ENCODE results near the gene ZGLP1. TPM values are rescaled to one million over a fixed set of nuclear protein-coding genes. Genes with fewer than 3 reads are reported as not detected.

The ZGLP1 gene
- total RNA-seq (2022; extraction: Qiagen RNA extraction; ENCODE audit: low read depth) = 1.1 to 2.2 TPM (median 1.9 TPM) in 5 replicates

GRCh38 chr19:10309423-10309822 is at the start of gene ZGLP1:
Gene ZGLP1 (minus strand): TSS chr19:10309815.

GRCh38 chr19:10339380-10339960 is 29.9 kb upstream of the ZGLP1 start, which contains the start of gene ICAM3:
Gene ICAM3 (minus strand): TSS chr19:10339624. CDS start chr19:10339614, 10 bp downstream.

GRCh38 chr19:10332965-10333757 is 23.5 kb upstream of the ZGLP1 start, which contains the start of gene RAVER1:
Gene RAVER1 (minus strand): TSS chr19:10333529. CDS start chr19:10333507, 22 bp downstream.

GRCh38 chr19:10315335-10316214 is 6.0 kb upstream of the ZGLP1 start, which contains the start of gene FDX2:
Gene FDX2 (minus strand): TSS chr19:10316015. CDS start chr19:10315996, 19 bp downstream.

GRCh38 chr19:10289836-10290356 is 19.7 kb downstream of the ZGLP1 start, which contains the start of gene ICAM5:
Gene ICAM5 (plus strand): TSS chr19:10289952. CDS start chr19:10290044, 92 bp downstream.

GRCh38 chr19:10286803-10287737 is 22.5 kb downstream of the ZGLP1 start, which contains the start of gene ICAM4:
Gene ICAM4 (plus strand): TSS chr19:10286955. CDS start chr19:10287013, 58 bp downstream.

GRCh38 chr19:10270616-10271394 is 38.8 kb downstream of the ZGLP1 start, which contains the start of gene ICAM1:
Gene ICAM1 (plus strand): TSS chr19:10271120. CDS start chr19:10271160, 40 bp downstream.

Other genes starting within 250 kb of the ZGLP1 start
- 6.4 to 8.6 TPM (median 7.5 TPM) in 5 replicates for gene SHFL, start 223.5 kb downstream of the ZGLP1 start, total RNA-seq (2022; extraction: Qiagen RNA extraction; ENCODE audit: low read depth)
- 0.06 to 0.23 TPM (median 0.09 TPM) in 3 of 5 replicates, not detected in the others for gene ANGPTL6, start 207.1 kb downstream of the ZGLP1 start, total RNA-seq (2022; extraction: Qiagen RNA extraction; ENCODE audit: low read depth)
- 42.9 to 59.9 TPM (median 49.7 TPM) in 5 replicates for gene PPAN, start 203.5 kb downstream of the ZGLP1 start, total RNA-seq (2022; extraction: Qiagen RNA extraction; ENCODE audit: low read depth)
- gene P2RY11, start 198.1 kb downstream of the ZGLP1 start, total RNA-seq (2022; extraction: Qiagen RNA extraction; ENCODE audit: low read depth) = 5.2 to 10.9 TPM (median 7.6 TPM) in 5 replicates
- gene EIF3G, start 189.9 kb downstream of the ZGLP1 start, total RNA-seq (2022; extraction: Qiagen RNA extraction; ENCODE audit: low read depth) = 151 to 181 TPM (median 159 TPM) in 5 replicates
- gene DNMT1, start 114.9 kb downstream of the ZGLP1 start, total RNA-seq (2022; extraction: Qiagen RNA extraction; ENCODE audit: low read depth) = 52.7 to 62.9 TPM (median 60.8 TPM) in 5 replicates
- gene S1PR2, start 78.5 kb downstream of the ZGLP1 start, total RNA-seq (2022; extraction: Qiagen RNA extraction; ENCODE audit: low read depth) = 0.73 to 1.1 TPM (median 0.81 TPM) in 5 replicates
- 58.5 to 83.8 TPM (median 72.0 TPM) in 5 replicates for gene MRPL4, start 57.6 kb downstream of the ZGLP1 start, total RNA-seq (2022; extraction: Qiagen RNA extraction; ENCODE audit: low read depth)
- gene ICAM1, start 38.7 kb downstream of the ZGLP1 start, total RNA-seq (2022; extraction: Qiagen RNA extraction; ENCODE audit: low read depth) = 3.4 to 5.5 TPM (median 4.2 TPM) in 5 replicates
- 0.09 TPM in 1 of 5 replicates, not detected in the others for gene ICAM4, start 22.9 kb downstream of the ZGLP1 start, total RNA-seq (2022; extraction: Qiagen RNA extraction; ENCODE audit: low read depth)
- gene ICAM5, start 19.9 kb downstream of the ZGLP1 start, total RNA-seq (2022; extraction: Qiagen RNA extraction; ENCODE audit: low read depth) = 0.34 to 1.1 TPM (median 0.61 TPM) in 5 replicates
- 22.7 to 31.5 TPM (median 31.3 TPM) in 5 replicates for gene FDX2, start 6.2 kb upstream of the ZGLP1 start, total RNA-seq (2022; extraction: Qiagen RNA extraction; ENCODE audit: low read depth)
- gene RAVER1, start 23.7 kb upstream of the ZGLP1 start, total RNA-seq (2022; extraction: Qiagen RNA extraction; ENCODE audit: low read depth) = 20.8 to 29.6 TPM (median 28.0 TPM) in 5 replicates
- gene ICAM3, start 29.8 kb upstream of the ZGLP1 start, total RNA-seq (2022; extraction: Qiagen RNA extraction; ENCODE audit: low read depth) = 6.4 to 10.8 TPM (median 8.0 TPM) in 5 replicates
- gene TYK2, start 70.8 kb upstream of the ZGLP1 start, total RNA-seq (2022; extraction: Qiagen RNA extraction; ENCODE audit: low read depth) = 30.3 to 45.0 TPM (median 41.7 TPM) in 5 replicates
- gene CDC37, start 93.7 kb upstream of the ZGLP1 start, total RNA-seq (2022; extraction: Qiagen RNA extraction; ENCODE audit: low read depth) = 166 to 192 TPM (median 181 TPM) in 5 replicates
- 3.7 to 5.1 TPM (median 4.4 TPM) in 5 replicates for gene PDE4A, start 110.7 kb upstream of the ZGLP1 start, total RNA-seq (2022; extraction: Qiagen RNA extraction; ENCODE audit: low read depth)
- 46.6 to 65.5 TPM (median 53.7 TPM) in 5 replicates for gene KEAP1, start 193.5 kb upstream of the ZGLP1 start, total RNA-seq (2022; extraction: Qiagen RNA extraction; ENCODE audit: low read depth)
- 1.2 to 2.2 TPM (median 1.9 TPM) in 5 replicates for gene S1PR5, start 207.6 kb upstream of the ZGLP1 start, total RNA-seq (2022; extraction: Qiagen RNA extraction; ENCODE audit: low read depth)
- gene ATG4D, start 234.1 kb upstream of the ZGLP1 start, total RNA-seq (2022; extraction: Qiagen RNA extraction; ENCODE audit: low read depth) = 17.8 to 22.8 TPM (median 21.7 TPM) in 5 replicates

All from A549 treated with GW870086 at 1 μM for 4 hours (cell line).